Measurements from ENCODE around the gene CHL1.

- TF ChIP-seq CTCF (IDR thresholded peaks at IDR 0.05) = no peak
- no peak for TF ChIP-seq POLR2A (IDR thresholded peaks at IDR 0.05)
These were observed 20.7 kb downstream of the CHL1 start for GRCh38 chr3:217099-217813.

Data from stomach (tissue), 4 donors.